ENCODE measurements around the gene SERINC1.

GRCh38 chr6:122482750-122483080 is 11.1 kb upstream of the SERINC1 start:
- TF ChIP-seq POLR2AphosphoS5 (IDR thresholded peaks at IDR 0.05; ENCODE audit: low read depth, low read length) (no peak), POLR2A (IDR thresholded peaks at IDR 0.05; ENCODE audit: low read depth, low read length) (no peak)
